K562 (cell line): ENCODE measurements around the gene ETV3. TPM values are rescaled to one million over a fixed set of nuclear protein-coding genes. Genes with fewer than 3 reads are reported as not detected.

Source experiments
- CBFA2T2 ChIP-seq: fragments of 450-650 bp; conservative IDR thresholded peaks from 2 replicates; pipeline ENCODE4 v1.6.1; 2017; ENCODE audit warnings: mild to moderate bottlenecking
- CBFB ChIP-seq: sonication (generic); formaldehyde crosslinking; IDR thresholded peaks from 2 replicates; pipeline ENCODE4 v1.4.0; 2020; ENCODE audit warnings: mild to moderate bottlenecking, missing genetic modification reagents
- HINFP ChIP-seq: fragments of 450-650 bp; conservative IDR thresholded peaks from 2 replicates; pipeline ENCODE4 v1.6.1; 2016; ENCODE audit warnings: missing genetic modification characterization, low read depth, mild to moderate bottlenecking, control low read depth, missing compliant biosample characterization
- ILK ChIP-seq: fragments of 450-650 bp; IDR thresholded peaks from 2 replicates; pipeline ENCODE4 v1.6.1; 2016; ENCODE audit warnings: missing genetic modification characterization, low read depth, mild to moderate bottlenecking, missing compliant biosample characterization, moderate library complexity, borderline replicate concordance
- MXD1 ChIP-seq: fragments of 250-450 bp; sonication (Bioruptor Pico); IDR thresholded peaks from 2 replicates; pipeline ENCODE4 v1.8.0; 2021; ENCODE audit warnings: borderline replicate concordance, mild to moderate bottlenecking, moderate library complexity; ENCODE audit not compliant: poor library complexity, severe bottlenecking
- NCOA6 ChIP-seq: fragments of 450-650 bp; IDR thresholded peaks from 2 replicates; pipeline ENCODE4 v1.6.1; 2017; ENCODE audit warnings: mild to moderate bottlenecking
- POLR2G ChIP-seq: fragments of 200-400 bp; formaldehyde crosslinking; IDR thresholded peaks from 2 replicates; pipeline ENCODE4 v1.6.1; 2017; ENCODE audit warnings: low read depth, mild to moderate bottlenecking, antibody characterized with exemption, low read length, moderate library complexity
- REST ChIP-seq, 2 experiments: fragments of 450-650 bp; formaldehyde crosslinking in 1 of 2; IDR thresholded peaks; 2 replicates each; pipeline versions ENCODE4 v1.4.0 to v1.6.1; 2014 to 2020; ENCODE audit warnings: mild to moderate bottlenecking in 2 of 2, borderline replicate concordance in 1 of 2, low read depth in 1 of 2
- TSHZ1 ChIP-seq: fragments of 250-450 bp; sonication (Bioruptor Pico); IDR thresholded peaks from 2 replicates; pipeline ENCODE4 v1.4.0; 2020; ENCODE audit warnings: mild to moderate bottlenecking, moderate library complexity
- ZFP1 ChIP-seq: fragments of 450-650 bp; formaldehyde crosslinking; IDR thresholded peaks from 2 replicates; pipeline ENCODE4 v1.4.0; 2020; ENCODE audit warnings: mild to moderate bottlenecking, mixed read lengths
- ZNF444 ChIP-seq: fragments of 250-450 bp; sonication (Bioruptor Pico); IDR thresholded peaks from 2 replicates; pipeline ENCODE4 v1.4.0; 2020; ENCODE audit warnings: mild to moderate bottlenecking, moderate library complexity
- polyA plus RNA-seq, 8 experiments: library from polyadenylated mRNA; depleted of rRNA in 4 of 8; stranded (reverse) in 5 of 8; unstranded in 3 of 8; fragments of >200 nt; fragmentation: Nextera tagmentation in 2 of 8; fragmentation: Illumina TruSeq in 1 of 8; extraction: Ambion mirVana in 2 of 8; extraction: Trizol in 1 of 8; gene quantifications; 2 replicates each; pipeline versions ENCODE4 v1.2.1 to v1.2.3, GENCODE V29; 2011 to 2014; ENCODE audit warnings: inconsistent platforms in 1 of 8, missing spikeins in 1 of 8
- total RNA-seq, 7 experiments: library from RNA; depleted of rRNA in 6 of 7; stranded (reverse); fragments of >200 nt in 6 of 7; fragmentation: Illumina TruSeq in 2 of 7; extraction: Trizol in 2 of 7; gene quantifications; 2 replicates each; pipeline versions ENCODE4 v1.2.1 to v1.2.3, GENCODE V29; 2011 to 2021; ENCODE audit warnings: low replicate concordance in 1 of 7

The ETV3 gene
- total and polyA plus RNA-seq, 9 of the 15 experiments (the other 6 are each of a cell fraction or from before 2014, with no cell fraction given): 3.1 to 16.0 (median 9.0) TPM

- TF ChIP-seq HINFP (tag) (no peak), CBFA2T2 (0 out of 2 replicates have a peak, but pooled peaks have one; percentile 6), NCOA6 (no peak), MXD1 (CRISPR knock-in tag) (no peak), CBFB (CRISPR knock-in tag) (no peak), POLR2G (no peak), ZFP1 (CRISPR knock-in tag) (no peak), ZNF444 (no peak), ILK (tag) (no peak), REST (IDR thresholded peaks at IDR 0.05; ENCODE audit: borderline replicate concordance) (peak; percentile 36; the same call in 1 of the 2 replicates), REST (CRISPR knock-in tag; IDR thresholded peaks at IDR 0.05; ENCODE audit: low read depth) (no peak), TSHZ1 (CRISPR knock-in tag) (no peak)
These were observed 25.3 kb upstream of the ETV3 start (continued) for GRCh38 chr1:157163273-157164127.
